Neural cell (in vitro differentiated cells): Measurements from ENCODE around the gene NANOS1. TPM values are rescaled to one million over a fixed set of nuclear protein-coding genes. Genes with fewer than 3 reads are reported as not detected.

Experiments used
- H2AFZ ChIP-seq: fragments of 200-600, 300-800 bp; sonication (generic), shearing (Covaris generic); 2 replicates; pipeline ENCODE4 v1.6.0; 2014; ENCODE audit warnings: low read depth, mild to moderate bottlenecking, antibody characterized with exemption, low read length, moderate library complexity
- H3F3A ChIP-seq: fragments of 200-600 bp; shearing (Covaris generic); 2 replicates; pipeline ENCODE4 v1.6.1; 2016; ENCODE audit warnings: mild to moderate bottlenecking, moderate library complexity, mixed read lengths, antibody characterized with exemption, low read length; ENCODE audit not compliant: insufficient read depth, poor library complexity, severe bottlenecking
- H3K27ac ChIP-seq: fragments of 200-600, 300-800 bp; sonication (generic), shearing (Covaris generic); 2 replicates; pipeline ENCODE4 v1.5.1; 2014; ENCODE audit warnings: mild to moderate bottlenecking, low read length, moderate library complexity
- H3K27me3 ChIP-seq: fragments of 300-800, 200-600 bp; sonication (generic), shearing (Covaris generic); 2 replicates; pipeline ENCODE4 v1.6.0; 2014; ENCODE audit warnings: mild to moderate bottlenecking, low read depth, low read length, moderate library complexity; ENCODE audit not compliant: insufficient read depth
- H3K36me3 ChIP-seq: fragments of 300-800, 200-600 bp; sonication (generic), shearing (Covaris generic); 2 replicates; pipeline ENCODE4 v1.5.1; 2014; ENCODE audit warnings: mild to moderate bottlenecking, antibody characterized with exemption, low read length, moderate library complexity; ENCODE audit not compliant: insufficient read depth
- H3K4me2 ChIP-seq: fragments of 300-800, 200-600 bp; sonication (generic), shearing (Covaris generic); 2 replicates; pipeline ENCODE4 v1.6.0; 2014; ENCODE audit warnings: mild to moderate bottlenecking, low read length
- H3K4me3 ChIP-seq: fragments of 300-800, 200-600 bp; sonication (generic), shearing (Covaris generic); 2 replicates; pipeline ENCODE4 v1.5.1; 2014; ENCODE audit warnings: mild to moderate bottlenecking, low read length, moderate library complexity
- H3K79me2 ChIP-seq: fragments of 200-600 bp; shearing (Covaris generic); replicated peaks from 2 replicates; pipeline ENCODE4 v1.6.0; 2014; ENCODE audit warnings: mild to moderate bottlenecking, low read length, moderate library complexity; ENCODE audit not compliant: insufficient read depth
- H3K9ac ChIP-seq: fragments of 300-800, 200-600 bp; sonication (generic), shearing (Covaris generic); 2 replicates; pipeline ENCODE4 v1.6.1; 2016; ENCODE audit warnings: mild to moderate bottlenecking, low read length, mixed read lengths
- H3K9me2 ChIP-seq: fragments of 200-600 bp; shearing (Covaris generic); 2 replicates; pipeline ENCODE4 v1.6.1; 2016; ENCODE audit warnings: mild to moderate bottlenecking, low read length, mixed read lengths; ENCODE audit not compliant: insufficient read depth
- H3K9me3 ChIP-seq: fragments of 200-600, 300-800 bp; sonication (generic), shearing (Covaris generic); 2 replicates; pipeline ENCODE4 v1.6.1; 2016; ENCODE audit warnings: mild to moderate bottlenecking, mixed run types, low read length, moderate library complexity, mixed read lengths
- H4K20me1 ChIP-seq: fragments of 200-600 bp; shearing (Covaris generic); 2 replicates; pipeline ENCODE4 v1.6.1; 2016; ENCODE audit warnings: mild to moderate bottlenecking, mixed run types; ENCODE audit not compliant: insufficient read depth
- CTCF ChIP-seq: fragments of 450-650 bp; IDR thresholded peaks from 2 replicates; pipeline ENCODE4 v1.5.1; 2014; ENCODE audit warnings: antibody characterized with exemption, mild to moderate bottlenecking, moderate library complexity; ENCODE audit not compliant: poor library complexity, severe bottlenecking
- EP300 ChIP-seq: fragments of 450-650 bp; conservative IDR thresholded peaks from 2 replicates; pipeline ENCODE4 v1.6.1; 2014; ENCODE audit warnings: antibody characterized with exemption, mild to moderate bottlenecking, moderate library complexity; ENCODE audit not compliant: poor library complexity, severe bottlenecking
- EZH2 ChIP-seq: fragments of 200-600, 300-800 bp; shearing (Covaris generic), sonication (generic); IDR thresholded peaks from 2 replicates; pipeline ENCODE4 v1.6.1; 2014; ENCODE audit warnings: antibody characterized with exemption, low read length, borderline replicate concordance, mild to moderate bottlenecking; ENCODE audit not compliant: insufficient read depth, poor library complexity, severe bottlenecking
- MXI1 ChIP-seq: fragments of 450-650 bp; conservative IDR thresholded peaks from 2 replicates; pipeline ENCODE4 v1.6.1; 2014; ENCODE audit warnings: antibody characterized with exemption, mild to moderate bottlenecking; ENCODE audit not compliant: poor library complexity, severe bottlenecking
- POLR2AphosphoS5 ChIP-seq: IDR thresholded peaks from 2 replicates; pipeline ENCODE4 v1.6.1; 2012
- RAD21 ChIP-seq: fragments of 450-650 bp; conservative IDR thresholded peaks from 2 replicates; pipeline ENCODE4 v1.6.1; 2014; ENCODE audit warnings: antibody characterized with exemption, mild to moderate bottlenecking, moderate library complexity
- REST ChIP-seq: IDR thresholded peaks from 2 replicates; pipeline ENCODE4 v1.6.1; 2012; ENCODE audit warnings: borderline replicate concordance
- SMC3 ChIP-seq: fragments of 450-650 bp; conservative IDR thresholded peaks from 2 replicates; pipeline ENCODE4 v1.6.1; 2014; ENCODE audit warnings: antibody characterized with exemption, mild to moderate bottlenecking, moderate library complexity; ENCODE audit not compliant: poor library complexity
- TAF1 ChIP-seq: IDR thresholded peaks from 2 replicates; pipeline ENCODE4 v1.6.1; 2012; ENCODE audit warnings: low read depth
- polyA plus RNA-seq: library from polyadenylated mRNA; depleted of rRNA; stranded (reverse); fragments of >200 nt; gene quantifications from 2 replicates; pipeline ENCODE4 v1.2.3, GENCODE V29; 2014

The NANOS1 gene
- polyA plus RNA-seq, 1 donor from 2014 or later, result 29.1 TPM

- no peak overlapping the region for H3K27ac ChIP-seq
- peak overlapping the region; percentile 99 for H3K4me3 ChIP-seq
- no peaks in the 10 kb centered on the region for H3K36me3 ChIP-seq
- H4K20me1 ChIP-seq, result no peaks in the 10 kb centered on the region
- H3K9me2 ChIP-seq, result no peaks in the 10 kb centered on the region
- H3K27me3 ChIP-seq, result no peaks in the 10 kb centered on the region
- no peaks in the 10 kb centered on the region for H3K9me3 ChIP-seq
- no peak for TF ChIP-seq CTCF
- no peak for TF ChIP-seq RAD21
- TF ChIP-seq MXI1, result no peak
- no peak for TF ChIP-seq SMC3
- no peak for TF ChIP-seq POLR2AphosphoS5
- TF ChIP-seq TAF1, result no peak
- TF ChIP-seq REST, result no peak
- TF ChIP-seq EZH2, result no peak
- TF ChIP-seq EP300, result no peak
- H3K9ac ChIP-seq, result peak overlapping the region; percentile 96
- H3K4me2 ChIP-seq, result peak overlapping the region; percentile 94
- H2AFZ ChIP-seq, result no peak overlapping the region
- H3F3A ChIP-seq, result no peaks in the 10 kb centered on the region
- peaks cover 63% of the 10 kb centered on the region for H3K79me2 ChIP-seq
Observed at GRCh38 chr10:119078422-119079179, 49.1 kb downstream of the NANOS1 start.

- Histone ChIP-seq H2AFZ (peak overlapping the region; percentile 91), H3K79me2 (peaks cover 54% of the 10 kb centered on the region), H3K36me3 (no peaks in the 10 kb centered on the region), H3K9ac (peak overlapping the region; percentile 96), H4K20me1 (no peaks in the 10 kb centered on the region), H3K9me3 (no peaks in the 10 kb centered on the region), H3K27ac (peak overlapping the region; percentile 90), H3K27me3 (no peaks in the 10 kb centered on the region), H3K4me3 (peak overlapping the region; percentile 99), H3K4me2 (peak overlapping the region; percentile 94), H3F3A (no peaks in the 10 kb centered on the region), H3K9me2 (no peaks in the 10 kb centered on the region)
- TF ChIP-seq REST, result no peak
- peak; percentile 13 for TF ChIP-seq MXI1
Observed at GRCh38 chr10:119079599-119080520, 50.3 kb downstream of the NANOS1 start.
